Brain microvascular endothelial cell (primary cell): ENCODE measurements around the gene IL6R.

Experiments
- DNase-seq: peaks from one replicate; pipeline ENCODE4 v3.0.0-alpha.2; 2020
- H3K27ac ChIP-seq: fragments of 250-450 bp; sonication (Bioruptor Pico); 2 replicates; pipeline ENCODE4 v1.5.1; 2020; ENCODE audit warnings: mild to moderate bottlenecking, moderate library complexity
- H3K27me3 ChIP-seq: fragments of 250-450 bp; sonication (Bioruptor Pico); replicated peaks from 2 replicates; pipeline ENCODE4 v1.5.1; 2020; ENCODE audit warnings: mild to moderate bottlenecking
- H3K36me3 ChIP-seq: fragments of 250-450 bp; sonication (Bioruptor Pico); replicated peaks from 2 replicates; pipeline ENCODE4 v1.5.1; 2020; ENCODE audit warnings: mild to moderate bottlenecking
- H3K4me3 ChIP-seq: 2 replicates; pipeline ENCODE4 v1.5.1; 2011; ENCODE audit warnings: low read depth, mild to moderate bottlenecking, control low read depth, low read length, moderate library complexity
- CTCF ChIP-seq: IDR thresholded peaks from 2 replicates; pipeline ENCODE4 v1.5.1; 2011; ENCODE audit warnings: low read depth, mild to moderate bottlenecking, moderate library complexity, low read length, control low read depth, inconsistent platforms; ENCODE audit errors: missing control alignments
- in situ Hi-C: cut with HindIII; loops from 2 replicates; pipeline ENCODE4 v1.10.0; 2017; ENCODE audit warnings: low sequenced_read_pairs, low pct_ligation_motif_present

The IL6R gene

GRCh38 chr1:154398678-154399077 is 6.5 kb upstream of the IL6R start:
- no peak overlapping the region for H3K4me3 ChIP-seq
- no peak for DNase-seq
- in situ Hi-C loops = no loop called here
- no peaks in the 10 kb centered on the region for H3K36me3 ChIP-seq
- no peak overlapping the region for H3K27ac ChIP-seq
- no peak for TF ChIP-seq CTCF
- H3K27me3 ChIP-seq = no peaks in the 10 kb centered on the region

GRCh38 chr1:154400381-154400801 is 4.8 kb upstream of the IL6R start:
- no peaks in the 10 kb centered on the region for H3K36me3 ChIP-seq
- TF ChIP-seq CTCF = no peak
- DNase-seq = no peak
- H3K27me3 ChIP-seq = peaks cover 5% of the 10 kb centered on the region
- no peak overlapping the region for H3K27ac ChIP-seq
- H3K4me3 ChIP-seq = no peak overlapping the region
- in situ Hi-C loops = no loop called here

GRCh38 chr1:154402409-154402921 is 2.7 kb upstream of the IL6R start:
- Histone ChIP-seq H3K4me3 (no peak overlapping the region), H3K27ac (no peak overlapping the region), H3K27me3 (peaks cover 5% of the 10 kb centered on the region), H3K36me3 (no peaks in the 10 kb centered on the region)
- DNase-seq = no peak
- in situ Hi-C loops = no loop called here
- TF ChIP-seq CTCF = no peak

GRCh38 chr1:154403261-154403943 is 1.7 kb upstream of the IL6R start:
- Histone ChIP-seq H3K27me3 (peaks cover 5% of the 10 kb centered on the region), H3K27ac (no peak overlapping the region), H3K4me3 (no peak overlapping the region), H3K36me3 (no peaks in the 10 kb centered on the region)
- in situ Hi-C loops = no loop called here
- no peak for DNase-seq
- no peak for TF ChIP-seq CTCF

- Histone ChIP-seq H3K27me3 (peaks cover 5% of the 10 kb centered on the region), H3K36me3 (no peaks in the 10 kb centered on the region), H3K27ac (no peak overlapping the region), H3K4me3 (no peak overlapping the region)
- in situ Hi-C loops = no loop called here
- TF ChIP-seq CTCF = no peak
- DNase-seq = no peak
Measured at GRCh38 chr1:154403983-154404382, 1.2 kb upstream of the IL6R start.

GRCh38 chr1:154404511-154404931 is 622 bp upstream of the IL6R start:
- no peaks in the 10 kb centered on the region for H3K36me3 ChIP-seq
- H3K27ac ChIP-seq = no peak overlapping the region
- no peak for TF ChIP-seq CTCF
- peaks cover 5% of the 10 kb centered on the region for H3K27me3 ChIP-seq
- in situ Hi-C loops = no loop called here
- H3K4me3 ChIP-seq = peak overlapping the region; percentile 45
- DNase-seq = no peak
